ENCODE data around the gene MPRIP.
A peak's percentile ranks its signal among the peaks of the same experiment; 100 is the strongest.

The MPRIP gene

DNA sequence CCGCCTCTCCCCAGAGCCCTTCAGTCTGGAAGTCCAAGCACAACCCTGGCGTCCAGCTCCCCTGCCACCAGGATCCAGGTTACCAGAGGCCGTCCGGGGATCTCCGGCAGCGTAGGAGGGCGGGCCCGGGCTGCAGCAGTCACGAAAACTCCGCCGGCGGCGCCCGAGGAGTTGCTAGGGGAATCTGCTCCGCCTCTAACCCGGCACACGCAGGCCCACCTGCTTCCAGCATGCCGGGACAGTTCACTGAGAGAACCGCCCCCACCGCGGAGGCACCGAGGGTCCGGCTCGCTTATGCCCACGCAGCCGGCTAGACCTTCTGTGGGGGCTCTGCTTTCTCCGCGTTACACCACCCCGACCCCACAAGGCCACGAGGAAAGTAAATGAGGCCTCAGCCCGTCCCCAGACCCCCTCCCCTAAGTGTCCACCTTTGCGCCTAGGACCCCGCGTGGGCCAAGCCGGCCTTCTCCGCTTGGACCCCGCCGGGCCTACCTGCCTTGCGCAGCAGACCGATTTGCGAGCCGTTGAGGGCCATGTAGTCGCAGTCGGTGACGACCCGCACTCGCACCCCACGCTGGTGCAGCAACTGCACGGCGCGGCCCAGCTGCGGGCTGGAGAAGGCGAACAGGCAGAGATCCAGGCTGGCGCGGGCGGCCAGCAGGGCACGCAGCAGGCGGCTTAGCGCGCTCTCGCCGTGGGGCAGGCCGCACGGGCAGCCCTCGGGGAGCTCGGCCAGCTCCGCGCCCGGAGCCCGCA lies 163.3 kb downstream of the MPRIP start:
- in situ Hi-C loops (cut with MboI; ENCODE audit: low pct_unique_long_range_greater_than_20kb, low sequenced_read_pairs): loop anchor here (5.0 kb wide), 1 partner anchor 58 kb away; no protein-coding TSS in a partner anchor
- peak; percentile 82 for DNase-seq

DNA sequence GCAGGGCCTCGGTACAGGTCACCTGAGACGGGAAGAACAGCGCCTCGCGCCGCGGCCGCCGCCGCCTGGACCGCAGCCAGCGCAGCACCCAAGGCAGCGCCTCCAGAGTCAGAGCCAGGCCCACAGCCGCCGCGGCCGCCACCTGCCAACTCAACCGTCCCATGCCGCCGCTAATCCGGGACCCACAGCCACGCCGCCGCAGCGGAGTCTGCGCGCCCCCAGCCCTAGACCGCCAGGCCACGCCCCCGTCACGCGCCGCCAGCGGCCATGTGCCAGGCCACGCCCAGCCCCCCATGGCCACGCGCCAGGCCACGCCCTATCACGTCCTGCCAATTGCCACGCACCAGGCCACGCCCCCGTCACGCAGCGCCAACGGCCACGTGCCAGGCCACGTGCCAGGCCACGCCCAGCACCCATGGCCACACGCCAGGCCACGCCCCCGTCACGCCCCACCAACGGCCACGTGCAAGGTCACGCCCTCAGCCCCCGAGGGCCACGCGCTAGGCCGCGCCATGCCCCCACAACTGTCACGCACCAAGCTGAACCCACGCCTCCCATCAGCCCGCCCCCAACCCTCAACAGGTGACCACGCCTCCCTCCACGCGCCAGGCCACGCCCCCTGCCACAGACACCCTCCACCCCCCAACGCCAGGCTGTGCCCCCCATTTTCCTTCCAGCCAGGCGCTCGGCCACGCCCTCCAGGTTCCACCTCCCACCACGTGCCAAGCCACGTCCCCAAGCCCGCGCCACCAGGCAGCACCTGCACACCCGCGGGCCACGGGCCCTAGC lies 164.1 kb downstream of the MPRIP start, which contains the start of gene PLD6:
Gene PLD6, minus strand, starts transcription at position 210 of the 789 bp plus-strand sequence. Its CDS starts 47 bp downstream, at position 163.
- in situ Hi-C loops (cut with MboI; ENCODE audit: low pct_unique_long_range_greater_than_20kb, low sequenced_read_pairs): loop anchor here (5.0 kb wide), 1 partner anchor 59 kb away; no protein-coding TSS in a partner anchor

DNA sequence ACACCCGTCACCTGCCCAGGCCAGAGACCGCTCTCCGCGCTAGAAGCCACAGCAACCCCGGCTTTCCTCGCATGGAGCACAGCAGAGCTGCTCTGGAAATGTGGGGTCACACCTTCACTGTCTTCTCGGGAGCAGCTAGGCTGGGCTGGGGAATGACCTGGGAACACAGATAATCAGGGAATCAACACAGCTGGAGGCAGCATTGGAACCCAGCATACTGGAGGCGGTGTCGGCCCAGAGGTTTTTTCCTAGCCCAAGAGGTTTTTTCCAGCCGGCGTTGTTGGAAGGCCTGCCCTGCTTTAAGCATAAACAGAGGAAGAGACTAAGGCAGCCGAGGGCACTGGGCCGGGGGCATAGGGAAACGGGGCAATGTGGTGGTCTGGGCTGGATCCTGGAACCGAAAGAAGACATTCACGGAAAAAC lies 164.7 kb downstream of the MPRIP start:
- in situ Hi-C loops (cut with MboI; ENCODE audit: low pct_unique_long_range_greater_than_20kb, low sequenced_read_pairs): loop anchor here (5.0 kb wide), 1 partner anchor 60 kb away; no protein-coding TSS in a partner anchor
- no peak for DNase-seq

More for the DNA sequence above, 164.1 kb downstream of the MPRIP start, which contains the start of gene PLD6:
- peak; percentile 98 for DNase-seq

DNA sequence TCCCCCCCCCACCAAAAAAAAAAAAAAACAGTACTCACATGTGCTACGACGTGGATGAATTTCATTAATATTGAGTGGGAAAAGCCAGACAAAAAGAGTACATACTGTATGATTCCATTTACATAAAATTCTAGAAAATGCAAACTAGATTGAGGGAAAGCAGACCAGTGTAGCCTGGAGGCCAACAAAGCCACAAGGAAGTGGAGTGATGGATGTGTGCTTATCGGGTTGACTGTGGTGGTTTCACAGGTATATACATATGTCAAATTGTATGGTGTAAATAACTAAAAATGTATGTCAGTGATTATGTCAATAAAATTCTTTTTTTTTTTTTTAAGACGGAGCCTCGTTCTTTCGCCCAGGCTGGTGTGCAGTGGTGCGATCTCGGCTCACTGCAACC lies 165.7 kb downstream of the MPRIP start:
- in situ Hi-C loops (cut with MboI; ENCODE audit: low pct_unique_long_range_greater_than_20kb, low sequenced_read_pairs): loop anchor here (5.0 kb wide), 1 partner anchor 61 kb away; no protein-coding TSS in a partner anchor
- no peak for DNase-seq

DNA sequence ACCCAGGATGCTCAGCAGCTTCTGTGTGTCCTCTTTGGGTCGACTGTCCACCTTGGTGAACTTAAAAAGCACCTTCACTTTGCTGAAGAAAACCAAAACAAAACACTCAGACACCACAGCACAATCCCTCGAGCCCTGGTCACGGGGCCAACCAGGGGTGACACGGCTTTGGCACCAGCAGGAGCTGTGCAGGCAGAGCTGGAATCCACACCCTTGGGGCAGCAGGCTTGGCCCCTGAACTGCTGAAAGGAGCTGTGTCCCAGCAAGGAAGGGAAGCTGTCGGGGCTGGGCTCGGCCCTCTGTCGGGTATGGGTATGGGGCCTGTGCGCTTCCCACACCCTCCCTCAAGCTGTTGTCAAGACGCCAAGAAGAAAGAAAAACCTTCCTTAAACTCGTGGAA lies 171.5 kb downstream of the MPRIP start:
- no peak for DNase-seq
- in situ Hi-C loops (cut with MboI; ENCODE audit: low pct_unique_long_range_greater_than_20kb, low sequenced_read_pairs): no loop called here

DNA sequence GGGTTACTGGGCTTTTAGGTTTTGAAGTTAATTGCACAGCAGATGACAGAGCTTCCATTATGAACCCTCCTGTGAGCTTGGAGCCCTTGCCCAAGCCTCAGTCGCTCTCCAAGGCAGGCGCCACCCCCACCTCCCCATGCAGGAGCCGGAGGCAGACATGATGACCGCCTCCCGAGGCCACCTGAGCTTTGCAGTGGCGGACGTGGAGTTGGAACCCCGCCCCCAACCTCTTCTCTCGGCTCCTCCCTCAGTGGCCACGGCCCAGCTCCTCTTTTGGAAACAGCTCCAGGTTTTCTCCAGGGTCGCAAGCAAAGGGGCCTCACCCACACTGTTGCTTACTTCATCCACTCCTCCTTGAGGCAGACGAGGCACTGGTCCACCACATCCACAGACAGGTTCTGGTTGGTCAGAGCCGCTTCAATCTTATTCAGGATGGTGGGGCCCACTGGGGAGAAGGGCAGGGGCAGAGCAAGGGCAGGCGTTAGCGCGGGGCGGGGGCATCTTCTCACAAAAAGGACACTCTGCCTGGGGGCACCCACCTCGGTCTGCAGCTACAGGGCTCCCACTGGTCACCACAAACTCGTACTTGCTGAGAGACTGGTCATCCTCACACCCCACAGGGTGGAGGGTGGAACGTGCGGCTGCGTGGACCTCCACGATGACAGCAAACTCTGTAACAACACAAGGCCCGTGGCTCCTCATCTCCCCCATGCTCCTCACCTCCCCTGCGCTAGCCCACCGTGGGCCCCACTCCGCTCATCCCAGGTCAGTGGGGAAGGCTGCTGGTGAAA lies 172.6 kb downstream of the MPRIP start:
- no peak for DNase-seq
- in situ Hi-C loops (cut with MboI; ENCODE audit: low pct_unique_long_range_greater_than_20kb, low sequenced_read_pairs): no loop called here

DNA sequence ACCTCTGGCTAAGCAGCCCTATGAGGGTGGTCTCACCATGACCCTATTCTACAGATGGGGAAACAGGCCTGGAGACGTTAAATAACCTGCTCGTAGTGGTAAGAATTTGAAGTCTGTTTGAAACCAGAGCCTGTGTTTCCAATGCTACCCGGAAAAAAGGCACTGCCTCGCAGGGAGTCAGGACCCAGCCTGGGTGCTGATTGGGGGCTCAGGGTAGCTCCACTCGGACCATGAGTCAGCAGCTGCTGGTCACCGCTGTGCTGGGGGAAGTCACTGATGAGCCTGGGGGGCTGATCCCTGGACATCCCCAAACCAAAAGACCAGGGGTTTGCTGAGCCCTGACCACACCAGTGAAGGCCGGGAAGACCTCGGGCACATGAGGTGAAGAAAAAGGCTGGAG lies 173.3 kb downstream of the MPRIP start:
- in situ Hi-C loops (cut with MboI; ENCODE audit: low pct_unique_long_range_greater_than_20kb, low sequenced_read_pairs): no loop called here
- DNase-seq: no peak

DNA sequence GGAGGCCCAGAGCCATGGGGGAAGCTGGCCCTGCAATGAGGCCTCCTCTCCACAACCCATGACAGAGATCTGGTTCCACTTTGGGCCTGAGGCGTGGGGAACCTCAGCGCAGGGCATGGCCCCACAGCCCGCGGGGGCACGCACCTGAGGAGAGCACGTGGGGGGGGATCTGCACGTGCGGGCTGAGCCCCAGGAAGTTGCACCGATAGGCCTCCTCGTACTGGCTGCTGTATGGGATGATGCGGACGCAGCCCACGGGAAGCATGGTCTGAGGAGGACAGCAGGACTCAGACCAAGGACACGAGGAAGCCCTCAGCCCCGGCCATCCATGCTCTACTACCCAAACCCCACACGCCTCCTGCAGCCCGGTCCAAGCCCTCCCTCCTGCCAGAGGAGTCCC lies 174.0 kb downstream of the MPRIP start:
- DNase-seq: no peak
- in situ Hi-C loops (cut with MboI; ENCODE audit: low pct_unique_long_range_greater_than_20kb, low sequenced_read_pairs): no loop called here

DNA sequence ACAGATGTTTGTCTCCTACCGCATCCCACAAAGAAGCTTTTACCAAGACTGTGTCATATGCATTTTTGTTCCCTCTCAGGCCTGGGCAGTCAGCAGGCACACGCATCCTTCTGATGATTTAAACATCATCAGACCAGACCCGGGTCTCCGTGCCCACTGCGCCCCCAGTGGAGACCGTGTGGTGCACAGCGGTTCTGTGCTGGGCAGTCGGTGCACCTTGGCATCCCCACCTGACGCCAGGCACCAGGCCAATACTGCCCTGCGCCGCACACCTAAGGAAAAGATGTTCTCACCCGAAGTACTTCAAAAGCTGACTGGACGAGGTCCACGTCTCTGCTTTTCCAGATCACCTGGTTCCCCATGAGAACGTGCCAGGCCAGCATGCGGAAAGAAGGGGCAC lies 174.5 kb downstream of the MPRIP start:
- no peak for DNase-seq
- in situ Hi-C loops (cut with MboI; ENCODE audit: low pct_unique_long_range_greater_than_20kb, low sequenced_read_pairs): no loop called here

DNA sequence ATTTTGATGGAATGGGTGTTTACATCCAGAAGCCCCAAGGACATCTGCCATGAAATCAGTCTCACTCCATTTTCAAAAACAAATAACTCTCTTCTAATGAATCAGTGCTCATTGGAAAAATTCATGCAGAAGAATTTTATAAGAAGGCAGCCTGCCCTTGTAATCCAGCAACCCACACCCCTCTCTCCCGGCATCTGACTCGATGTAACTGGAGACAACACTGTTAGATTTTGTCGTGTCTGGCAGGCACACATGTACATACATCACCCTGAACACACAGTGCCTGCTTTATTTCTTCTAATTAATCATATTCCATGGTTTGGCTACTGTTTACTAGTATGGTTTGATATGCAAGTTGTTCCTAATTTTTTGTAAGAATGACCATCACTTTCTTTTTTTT lies 175.7 kb downstream of the MPRIP start:
- DNase-seq: no peak
- in situ Hi-C loops (cut with MboI; ENCODE audit: low pct_unique_long_range_greater_than_20kb, low sequenced_read_pairs): no loop called here

DNA sequence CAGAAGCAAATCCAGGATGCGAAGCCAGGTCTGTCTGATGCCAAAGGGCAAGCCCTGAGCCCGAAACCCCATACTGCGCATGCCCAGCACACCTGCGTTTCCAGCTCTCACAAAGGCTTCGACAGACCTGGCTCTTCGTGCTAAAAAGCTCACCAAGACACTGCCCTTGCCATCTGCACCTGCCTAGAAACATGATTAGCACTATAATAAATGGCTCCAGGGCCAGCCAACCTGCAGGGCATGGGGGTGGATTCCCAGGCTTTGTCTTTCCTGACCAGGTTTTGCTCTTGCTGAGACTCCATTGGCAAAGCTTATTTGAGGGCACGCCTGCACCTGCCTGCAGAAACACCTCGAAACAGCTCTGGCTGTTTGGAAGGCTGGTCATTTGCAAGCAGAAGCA lies 178.3 kb downstream of the MPRIP start:
- in situ Hi-C loops (cut with MboI; ENCODE audit: low pct_unique_long_range_greater_than_20kb, low sequenced_read_pairs): no loop called here
- no peak for DNase-seq

DNA sequence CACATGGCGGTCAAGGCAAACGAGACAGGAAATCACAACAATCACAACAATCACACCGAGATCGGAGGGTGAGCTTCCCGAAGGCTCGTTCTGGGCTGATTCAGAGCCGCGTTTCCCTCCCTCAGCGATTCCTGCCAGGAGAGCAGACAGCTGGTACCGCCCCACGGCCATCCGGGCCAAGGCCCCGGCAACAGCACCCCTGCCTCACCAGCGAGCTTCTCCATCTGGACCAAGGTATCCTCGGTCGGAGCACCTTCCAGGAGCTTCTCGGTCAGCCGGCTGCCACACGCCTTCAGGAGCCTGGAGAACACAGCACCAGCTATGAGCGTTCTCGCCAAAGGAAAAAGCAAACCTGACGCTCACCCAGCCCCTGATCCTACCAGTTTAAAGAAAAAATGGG lies 179.1 kb downstream of the MPRIP start:
- in situ Hi-C loops (cut with MboI; ENCODE audit: low pct_unique_long_range_greater_than_20kb, low sequenced_read_pairs): no loop called here

DNA sequence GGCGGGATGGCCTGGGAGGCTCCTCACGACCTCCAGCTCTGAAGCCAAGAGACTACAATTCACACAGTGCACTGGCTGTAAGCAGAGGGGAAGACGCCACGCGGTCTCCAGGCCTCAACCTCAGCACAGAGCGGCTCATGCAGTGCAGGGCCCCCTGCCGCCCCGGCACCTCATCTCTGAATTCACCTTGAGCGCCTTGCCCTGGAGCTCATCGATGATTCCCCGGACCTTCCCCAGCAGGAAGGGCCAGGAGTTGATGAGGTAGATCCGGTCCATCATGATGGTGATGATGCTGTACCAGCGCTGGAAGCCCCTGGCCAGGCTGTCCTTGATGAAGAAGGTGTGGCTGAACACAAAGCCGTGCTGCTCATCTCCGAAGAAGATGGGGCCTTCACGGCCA lies 181.5 kb downstream of the MPRIP start:
- DNase-seq: no peak
- in situ Hi-C loops (cut with MboI; ENCODE audit: low pct_unique_long_range_greater_than_20kb, low sequenced_read_pairs): no loop called here

More for the DNA sequence above, 179.1 kb downstream of the MPRIP start:
- DNase-seq: no peak

DNA sequence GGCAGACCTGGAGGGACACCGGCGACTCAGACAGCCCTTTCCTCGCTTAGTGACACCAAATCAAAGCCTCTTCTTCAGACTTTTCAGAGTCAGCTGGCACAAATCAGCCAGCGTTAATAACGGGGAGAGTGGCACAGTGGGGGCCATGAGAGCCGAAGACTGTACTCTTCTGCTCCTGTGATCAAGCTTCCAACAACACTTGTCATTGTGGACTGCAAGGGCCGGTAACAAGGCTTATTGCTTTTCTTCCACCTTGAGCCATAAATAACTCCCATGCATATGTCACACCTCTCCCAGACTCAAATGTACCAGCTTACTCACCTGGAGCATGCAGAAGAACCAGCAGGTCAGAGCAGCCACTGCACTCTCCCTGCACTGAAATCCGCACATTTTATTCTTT lies 181.9 kb downstream of the MPRIP start:
- in situ Hi-C loops (cut with MboI; ENCODE audit: low pct_unique_long_range_greater_than_20kb, low sequenced_read_pairs): no loop called here
- DNase-seq: no peak

DNA sequence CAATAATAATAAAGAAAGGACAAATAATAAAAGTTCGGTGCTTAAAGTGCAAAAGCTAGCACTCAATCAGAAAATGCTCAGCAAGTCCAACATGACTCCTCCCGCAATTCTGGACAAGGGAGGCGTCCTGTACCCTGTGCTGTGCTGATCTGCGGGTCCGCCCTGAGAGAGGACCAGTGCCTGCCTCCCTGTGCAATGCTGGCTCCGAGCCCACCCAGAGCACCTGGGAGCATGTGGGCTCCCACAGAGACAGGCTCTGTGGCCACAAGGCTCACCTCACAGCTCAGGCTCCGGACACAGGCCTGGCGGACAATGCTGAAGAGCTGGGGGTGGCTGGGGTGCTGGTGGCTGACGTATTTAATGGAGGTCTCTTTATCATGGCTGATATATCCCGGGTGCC lies 183.6 kb downstream of the MPRIP start:
- in situ Hi-C loops (cut with MboI; ENCODE audit: low pct_unique_long_range_greater_than_20kb, low sequenced_read_pairs): no loop called here
- DNase-seq: no peak

DNA sequence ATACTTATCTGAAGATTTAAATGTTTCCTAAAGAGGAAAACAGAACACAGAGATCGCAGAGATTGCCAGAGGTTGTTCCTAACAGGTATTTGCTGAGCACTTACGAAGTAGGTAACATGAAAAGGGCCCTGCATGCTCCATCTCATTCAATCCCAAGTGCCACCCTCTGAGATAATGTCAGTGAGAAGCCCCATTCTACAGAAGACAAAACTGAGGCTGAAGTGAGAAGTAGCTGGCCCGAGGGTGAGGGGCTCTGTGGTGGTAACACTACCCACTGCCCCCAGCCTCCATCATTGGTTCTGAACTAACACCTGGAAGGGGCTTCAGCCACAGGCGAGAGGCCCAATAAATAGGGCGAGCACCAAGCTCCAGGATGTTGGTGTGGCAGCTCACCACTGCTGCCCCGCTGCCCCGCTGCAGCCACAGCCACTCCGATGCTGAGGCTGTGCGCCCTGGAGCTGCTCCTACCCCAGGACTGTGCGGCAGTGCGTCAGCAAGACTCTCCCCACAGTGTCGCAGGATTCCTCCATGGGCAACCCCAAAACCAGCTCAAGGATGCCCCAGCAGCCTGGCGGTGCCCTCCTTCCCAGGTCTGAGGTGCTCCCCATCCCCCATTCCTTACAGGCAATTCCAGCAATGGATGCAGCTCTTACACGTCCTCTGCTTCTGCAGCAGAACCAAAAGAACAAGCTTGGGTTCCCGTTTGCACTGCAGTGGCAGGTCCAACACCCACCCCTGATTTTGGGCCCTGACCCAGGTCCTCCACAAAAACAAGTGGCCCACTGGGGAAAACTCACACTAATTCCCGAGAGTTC lies 184.4 kb downstream of the MPRIP start:
- in situ Hi-C loops (cut with MboI; ENCODE audit: low pct_unique_long_range_greater_than_20kb, low sequenced_read_pairs): no loop called here
- no peak for DNase-seq

DNA sequence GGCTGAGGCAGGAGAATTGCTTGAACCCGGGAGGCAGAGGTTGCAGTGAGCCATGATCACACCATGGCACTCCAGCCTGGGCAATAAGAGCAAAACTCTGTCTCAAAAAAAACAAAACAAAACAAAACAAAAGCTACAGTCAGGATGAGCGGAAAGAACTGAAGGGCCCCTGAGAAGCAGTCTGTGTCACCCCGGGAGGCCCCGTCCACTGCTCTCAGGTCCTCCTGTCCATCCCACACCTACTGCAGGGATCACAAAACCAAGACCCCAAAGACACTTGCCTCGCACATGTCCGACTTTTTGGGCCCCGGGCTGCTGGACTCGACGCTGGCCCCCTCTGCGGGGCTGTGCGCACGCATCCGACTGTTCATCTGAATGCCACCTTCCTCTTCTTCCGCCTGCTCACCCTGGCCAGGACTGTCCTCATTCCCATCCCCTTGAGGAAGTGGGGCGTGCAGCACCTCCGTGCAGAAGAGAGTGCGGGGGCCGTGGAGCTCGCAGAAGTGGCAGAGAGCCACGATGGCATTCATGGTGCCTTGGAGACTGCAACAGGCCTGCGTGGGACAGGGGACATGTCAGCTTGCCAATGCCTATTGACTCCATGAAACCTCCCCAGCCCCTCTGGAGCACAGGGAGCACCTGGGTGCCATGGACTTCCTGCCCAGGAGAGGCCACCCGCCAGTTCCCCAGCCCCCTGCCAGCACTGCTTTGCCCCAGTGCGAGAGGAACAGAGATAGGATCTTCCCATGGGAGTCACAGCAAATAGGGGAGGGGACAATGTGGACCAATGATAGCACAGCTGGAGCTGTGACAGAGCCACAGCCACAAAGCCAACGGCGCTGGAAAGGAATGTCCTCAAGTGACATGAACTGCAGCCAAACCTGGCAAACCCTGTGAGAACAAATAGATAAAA lies 185.6 kb downstream of the MPRIP start:
- in situ Hi-C loops (cut with MboI; ENCODE audit: low pct_unique_long_range_greater_than_20kb, low sequenced_read_pairs): no loop called here

More for the DNA sequence above, 185.6 kb downstream of the MPRIP start:
- no peak for DNase-seq

All from KBM-7 (cell line).